HG03139 (cell line): ENCODE results near the gene FFAR4.

ENCODE experiments used
- ATAC-seq: cut with Tn5 transposase; IDR thresholded peaks from one replicate; pipeline ENCODE4 v1.9.1; 2021; ENCODE audit not compliant: unreplicated experiment

The FFAR4 gene

GRCh38 chr10:93599335-93599734 is 32.9 kb downstream of the FFAR4 start:
- no peak for ATAC-seq

DNA sequence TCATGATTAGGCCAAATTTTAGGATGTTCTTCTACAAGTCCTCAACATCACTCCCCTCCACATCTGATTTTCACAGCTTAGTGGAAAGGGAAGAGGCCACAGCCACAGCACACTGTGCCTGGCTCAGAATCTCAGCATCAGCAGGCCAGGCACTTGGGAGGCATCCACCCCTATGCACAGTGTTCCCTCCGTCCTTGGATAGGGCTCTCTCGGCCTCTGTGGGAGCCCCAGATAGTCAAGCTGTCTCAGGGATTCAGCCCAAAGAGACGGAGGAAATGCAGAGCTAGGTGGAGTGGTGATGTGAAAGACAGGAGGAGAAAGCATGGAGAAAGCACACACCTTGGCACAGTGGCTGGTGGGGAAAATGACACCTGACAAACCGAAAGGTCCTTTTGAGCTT is 33.3 kb downstream of the FFAR4 start:
- ATAC-seq: no peak

DNA sequence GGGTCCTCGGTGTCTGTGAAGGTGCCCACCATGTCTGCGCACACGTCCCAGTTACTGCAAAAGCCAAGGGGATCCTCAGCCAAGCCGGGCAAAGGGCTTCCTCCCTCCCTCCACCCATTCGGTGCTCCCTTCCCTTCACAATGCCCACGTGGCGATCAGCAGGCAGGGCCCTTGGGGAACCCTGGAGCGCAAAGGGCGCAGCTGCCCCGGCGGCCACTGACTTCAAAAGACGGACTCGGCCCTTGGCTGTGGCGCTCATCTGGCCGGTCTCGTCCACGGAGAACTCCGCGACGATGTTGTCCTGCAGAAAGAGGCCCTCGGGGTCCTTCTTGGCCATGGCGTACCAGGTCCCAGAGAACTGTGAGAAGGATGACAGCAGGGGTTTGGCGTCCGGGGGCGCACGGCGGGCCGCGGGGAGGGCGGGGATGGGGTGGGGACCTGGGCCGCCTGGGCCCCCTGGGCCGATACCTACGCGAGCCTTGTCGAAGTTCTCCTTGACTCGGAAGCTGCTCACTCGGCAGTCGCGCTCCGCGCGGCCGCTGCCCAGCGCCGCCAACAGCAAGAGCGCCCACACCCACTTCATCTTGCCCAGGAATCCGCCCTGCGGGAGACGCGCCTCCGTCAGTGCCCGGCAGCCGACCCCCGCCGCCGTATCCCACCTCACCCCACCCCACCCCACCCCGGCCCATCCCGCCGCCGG is 34.1 kb downstream of the FFAR4 start:
- no peak for ATAC-seq

DNA sequence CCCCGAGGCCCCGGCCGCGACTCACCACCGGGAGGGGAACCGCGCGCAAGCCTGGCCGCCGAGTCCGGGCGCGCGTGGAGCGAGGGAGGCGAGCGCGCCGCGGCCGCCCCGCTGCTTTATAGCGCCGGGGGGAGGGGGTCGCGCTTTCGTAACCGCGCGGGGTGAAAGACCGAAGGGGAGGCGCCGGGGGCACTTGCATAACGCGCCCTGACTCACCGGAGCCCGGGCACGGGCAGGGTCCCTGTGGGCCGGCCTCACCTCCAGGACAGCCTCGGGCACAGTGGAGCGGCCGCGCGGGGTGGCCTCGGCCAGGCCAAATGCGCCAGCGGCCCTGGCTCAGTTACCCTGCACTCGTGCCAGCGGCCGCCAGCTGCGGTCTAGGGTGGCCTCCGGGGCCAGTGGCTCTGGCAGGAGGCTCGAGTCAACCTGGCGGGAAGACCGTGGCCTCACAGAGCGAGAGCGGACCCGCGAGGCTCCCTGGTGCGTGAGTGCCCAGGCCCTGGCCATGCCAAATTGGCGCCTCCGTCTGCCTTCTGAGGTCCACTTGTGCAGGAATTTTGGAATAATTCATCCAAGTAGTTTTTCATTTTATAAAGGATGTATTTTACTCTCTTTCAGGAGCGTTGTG is 34.8 kb downstream of the FFAR4 start, which contains the start of gene RBP4:
TSS of gene RBP4 (minus strand) at position 90 of the 628 bp plus-strand sequence. CDS start 207 bp downstream, outside the sequence.
- no peak for ATAC-seq

- ATAC-seq: no peak
These were observed 35.3 kb downstream of the FFAR4 start for GRCh38 chr10:93601774-93602162.

- ATAC-seq: no peak
These were observed 36.6 kb downstream of the FFAR4 start for GRCh38 chr10:93603023-93603422.

GRCh38 chr10:93604146-93604545 is 37.7 kb downstream of the FFAR4 start:
- ATAC-seq: no peak

- ATAC-seq: no peak
These were observed 42.0 kb downstream of the FFAR4 start for GRCh38 chr10:93608421-93608820.

GRCh38 chr10:93612311-93612710 is 45.8 kb downstream of the FFAR4 start, which contains the start of gene PDE6C:
Gene PDE6C, plus strand, starts transcription at chr10:93612537. Its CDS starts 189 bp downstream, at chr10:93612726.
- no peak for ATAC-seq

GRCh38 chr10:93613126-93613525 is 46.7 kb downstream of the FFAR4 start:
- ATAC-seq: no peak

DNA sequence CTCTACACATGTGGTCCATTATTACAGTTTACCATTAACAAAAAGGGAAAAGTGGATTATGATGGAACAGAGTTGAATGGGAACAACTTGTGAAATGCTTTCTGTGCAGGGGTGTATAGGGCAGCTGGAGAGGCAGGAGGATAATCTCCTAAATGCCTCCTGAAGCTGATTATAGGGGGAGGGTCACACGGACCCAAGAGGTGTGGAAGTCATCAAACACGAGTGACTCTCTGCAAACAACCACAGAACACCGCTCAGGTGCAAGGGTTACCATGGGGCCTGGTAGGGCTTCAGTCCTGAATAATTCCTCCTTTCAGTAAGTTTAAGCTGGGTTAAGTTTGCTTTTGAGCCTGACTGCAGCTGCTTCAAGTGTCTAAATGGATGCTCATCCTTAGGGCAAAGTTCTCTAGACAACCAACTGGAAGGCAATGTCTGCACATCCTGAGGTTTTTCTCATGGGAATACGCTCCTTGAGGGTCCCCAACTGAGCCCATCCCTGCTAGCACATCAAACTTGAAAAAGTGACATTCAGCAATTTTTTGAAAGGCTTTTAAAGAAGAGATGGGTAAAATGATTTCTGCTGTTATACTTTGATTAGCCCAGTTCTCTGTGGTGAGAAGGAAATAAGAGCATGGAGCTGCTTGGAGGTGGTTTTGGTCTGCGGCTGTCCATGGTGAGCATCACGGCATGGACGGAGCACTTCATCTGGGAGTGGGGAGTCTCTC is 47.8 kb downstream of the FFAR4 start:
- ATAC-seq: no peak

DNA sequence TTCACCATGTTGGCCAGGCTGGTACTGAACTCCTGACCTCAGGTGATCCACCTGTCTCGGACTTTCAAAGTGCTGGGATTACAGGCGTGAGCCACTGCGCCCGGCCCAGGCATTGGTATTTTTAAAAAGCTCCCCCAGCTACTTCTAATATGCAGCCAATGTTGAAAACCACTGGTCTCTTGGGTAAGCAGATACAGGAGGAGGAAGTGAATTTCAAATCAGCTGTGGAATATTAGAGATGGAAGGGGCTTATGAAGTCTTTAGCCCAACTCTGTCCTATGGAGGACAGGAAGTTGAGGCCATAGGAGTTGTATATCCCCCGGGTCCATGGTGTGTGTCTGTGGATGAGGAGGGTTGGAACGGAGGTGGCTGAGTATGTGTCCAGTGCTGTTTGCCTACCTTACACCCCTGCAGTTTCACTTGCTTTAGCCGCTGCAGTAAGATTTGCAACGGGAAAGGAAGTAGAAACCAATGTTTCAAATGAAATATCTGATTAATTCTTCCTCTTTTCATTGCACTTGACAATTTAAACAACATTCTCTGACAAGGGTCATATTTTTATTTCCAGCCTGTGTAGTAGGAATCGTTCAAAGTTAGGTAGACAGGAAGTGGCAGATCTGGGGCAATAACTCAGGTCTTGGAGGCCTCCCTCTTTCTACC is 49.2 kb downstream of the FFAR4 start:
- no peak for ATAC-seq

DNA sequence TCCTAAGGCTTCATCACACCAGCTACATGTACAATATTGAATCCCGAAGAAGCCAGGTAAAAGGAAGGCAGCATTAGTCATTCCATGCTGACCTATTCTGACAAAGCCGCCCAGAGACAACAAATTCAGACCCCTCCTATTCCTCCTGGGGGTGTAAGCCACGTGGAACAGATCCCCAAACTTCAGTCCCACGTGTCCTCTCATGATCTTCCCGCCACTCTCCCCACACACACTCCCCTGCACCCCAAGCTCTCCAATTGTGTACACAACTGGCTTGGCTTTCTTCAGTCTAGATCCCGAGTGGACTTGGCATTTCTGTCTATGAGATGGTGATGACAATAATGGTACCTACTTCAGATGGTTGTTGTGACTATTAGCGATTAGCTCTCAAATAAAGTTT is 54.5 kb downstream of the FFAR4 start:
- no peak for ATAC-seq

DNA sequence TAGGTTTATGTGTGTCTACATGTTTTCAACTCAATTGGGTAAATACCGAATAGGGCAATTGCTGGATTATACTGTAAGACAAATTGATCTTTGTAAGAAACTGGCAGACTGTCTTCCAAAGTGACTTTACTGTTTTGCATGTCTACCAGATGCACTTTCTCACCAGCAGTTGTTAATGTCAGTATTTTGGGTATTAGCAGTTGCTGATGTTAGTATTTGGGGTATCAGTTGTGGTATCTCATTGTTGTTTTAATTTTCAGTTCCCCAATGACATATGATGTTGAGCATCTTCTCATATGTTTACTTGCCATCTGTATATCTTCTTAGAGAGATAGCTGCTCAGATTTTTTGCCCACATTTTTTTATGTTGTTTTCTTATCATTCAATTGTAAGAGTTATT is 56.5 kb downstream of the FFAR4 start:
- ATAC-seq: no peak

DNA sequence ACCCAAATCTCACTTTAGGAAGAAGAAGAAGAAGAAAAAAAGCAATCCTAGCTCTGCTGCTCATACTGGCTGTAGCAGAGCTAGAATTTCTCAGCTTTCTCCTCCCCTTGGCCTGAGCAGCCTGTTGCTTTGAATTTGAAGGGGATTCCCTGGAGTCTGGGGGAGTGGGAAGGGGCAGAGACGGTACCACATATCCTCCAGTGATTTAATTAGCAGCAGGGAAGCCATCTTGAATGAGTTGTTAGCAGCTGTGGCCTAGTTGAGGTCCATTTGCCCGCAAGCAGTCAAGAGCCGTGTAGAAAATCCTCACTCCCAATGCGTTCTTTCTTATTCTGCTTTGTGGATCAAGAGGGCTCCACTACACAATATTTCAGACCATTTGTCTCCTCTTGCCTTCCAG is 62.4 kb downstream of the FFAR4 start:
- no peak for ATAC-seq

DNA sequence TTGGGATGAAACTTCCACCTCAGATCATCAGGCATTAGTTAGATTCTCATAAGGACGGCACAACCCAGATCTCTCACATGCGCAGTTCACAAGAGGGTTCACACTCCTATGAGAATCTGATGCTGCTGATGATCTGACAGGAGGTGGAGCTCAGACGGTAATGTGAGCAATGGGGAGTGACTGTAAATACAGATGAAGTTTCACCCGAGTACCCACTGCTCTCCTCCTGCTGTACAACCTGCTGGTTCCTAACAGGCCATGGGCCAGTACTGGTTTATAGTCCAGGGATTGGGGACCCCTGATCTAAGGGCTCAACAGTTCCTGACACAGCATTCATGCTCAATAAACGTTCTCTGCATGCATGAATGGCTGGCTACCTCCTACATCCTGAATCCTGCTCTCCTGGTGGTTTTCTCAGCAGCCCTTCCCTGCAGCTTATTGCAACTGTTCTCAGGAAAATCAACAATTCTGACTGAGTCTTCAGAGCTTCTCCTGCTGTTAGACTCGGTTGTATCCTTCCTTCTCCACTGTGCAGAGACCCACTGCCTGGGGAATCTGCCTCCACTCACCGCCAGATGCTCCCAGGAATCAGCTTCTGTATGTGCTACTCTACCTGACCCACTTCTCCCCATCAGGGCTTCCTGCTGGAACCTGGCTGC is 63.3 kb downstream of the FFAR4 start:
- no peak for ATAC-seq

GRCh38 chr10:93630625-93631557 is 64.4 kb downstream of the FFAR4 start:
- ATAC-seq: no peak
